BJ (cell line): ENCODE data around the gene SPRY2. TPM values are rescaled to one million over a fixed set of nuclear protein-coding genes. Genes with fewer than 3 reads are reported as not detected.

Experiments used
- CTCF ChIA-PET: fragments of 350-600 bp; formaldehyde crosslinking; extraction: SDS; loops from one replicate; lab custom pipeline; 2021; ENCODE audit warnings: antibody characterized with exemption, inconsistent platforms; lab: Yijun Ruan, JAX
- POLR2A ChIA-PET: fragments of 300-600 bp; sonication (Branson Sonifier 250); formaldehyde crosslinking; extraction: SDS; loops from one replicate; lab custom pipeline; 2021; ENCODE audit warnings: antibody characterized with exemption; lab: Charles Lee
- DNase-seq: peaks from one replicate; pipeline ENCODE4 v3.0.0-alpha.2; 2011; ENCODE audit warnings: low read depth
- H3K27me3 ChIP-seq: 2 replicates; pipeline ENCODE4 v1.6.0; 2011; ENCODE audit warnings: low read length; ENCODE audit not compliant: control insufficient read depth, insufficient read depth
- H3K36me3 ChIP-seq: 2 replicates; pipeline ENCODE4 v1.5.1; 2011; ENCODE audit warnings: low read length; ENCODE audit not compliant: control insufficient read depth, insufficient read depth
- H3K4me3 ChIP-seq: 2 replicates; pipeline ENCODE4 v1.5.1; 2011; ENCODE audit warnings: low read depth, mild to moderate bottlenecking, control low read depth, low read length
- polyA plus RNA-seq: library from polyadenylated mRNA; depleted of rRNA; stranded (reverse); fragments of >200 nt; gene quantifications from 2 replicates; pipeline ENCODE4 v1.2.3, GENCODE V29; 2011
- TF ChIP-seq, protein P1 (sequence below): IDR thresholded peaks from 2 replicates; pipeline ENCODE4 v1.5.1; 2011; ENCODE audit warnings: low read depth, mild to moderate bottlenecking, control low read depth, inconsistent platforms, low read length, moderate library complexity; ENCODE audit not compliant: insufficient read depth

The SPRY2 gene
- polyA plus RNA-seq, 1 experiment: 21.0 TPM

DNA sequence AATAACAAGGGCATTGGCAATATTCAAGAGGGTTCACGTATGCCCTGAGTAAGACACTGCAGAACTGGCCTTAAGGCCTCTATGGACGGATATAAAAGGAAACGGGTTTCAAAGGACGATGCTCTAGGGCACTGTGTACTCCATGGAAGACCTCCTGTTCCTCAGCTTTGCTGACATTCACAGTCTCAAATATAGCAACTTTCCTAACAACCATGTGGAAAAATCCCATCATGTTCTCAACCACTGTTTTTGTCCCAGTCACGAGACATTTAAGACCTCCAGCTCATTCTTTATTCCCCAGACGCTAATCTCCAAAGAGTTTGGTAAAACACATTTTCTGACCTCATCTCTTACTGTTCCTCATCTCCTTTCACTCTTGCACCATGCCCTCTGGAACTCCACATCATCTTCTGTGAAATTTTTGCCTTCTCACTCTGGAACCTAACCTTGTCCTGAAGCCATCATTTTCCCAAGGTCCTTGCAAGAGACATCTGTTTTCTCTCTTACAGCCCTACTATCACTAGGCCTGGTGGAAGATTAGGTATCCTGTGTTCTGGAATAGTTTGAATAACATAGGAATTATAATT is 37.6 kb downstream of the SPRY2 start:
- no peak for DNase-seq
- CTCF ChIA-PET: no interaction called here

DNA sequence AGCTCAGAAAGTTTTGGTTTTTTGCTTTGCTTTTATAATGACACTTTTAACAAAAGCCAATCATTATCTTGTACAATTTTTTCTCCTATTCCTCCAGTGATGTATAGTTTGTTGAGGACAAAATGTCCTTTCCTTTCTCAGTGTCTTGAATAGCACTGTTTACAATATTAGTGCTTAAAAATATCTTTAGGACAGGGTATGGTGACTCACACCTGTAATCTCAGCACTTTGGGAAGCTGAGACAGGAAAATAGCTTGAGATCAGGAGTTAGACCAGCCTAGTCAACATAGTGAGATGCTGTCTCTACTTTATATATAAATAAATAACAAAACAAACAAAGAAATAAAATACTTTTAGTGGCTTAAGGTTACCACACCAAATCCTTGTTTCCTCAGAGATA is 41.9 kb downstream of the SPRY2 start:
- TF ChIP-seq, protein P1, sequence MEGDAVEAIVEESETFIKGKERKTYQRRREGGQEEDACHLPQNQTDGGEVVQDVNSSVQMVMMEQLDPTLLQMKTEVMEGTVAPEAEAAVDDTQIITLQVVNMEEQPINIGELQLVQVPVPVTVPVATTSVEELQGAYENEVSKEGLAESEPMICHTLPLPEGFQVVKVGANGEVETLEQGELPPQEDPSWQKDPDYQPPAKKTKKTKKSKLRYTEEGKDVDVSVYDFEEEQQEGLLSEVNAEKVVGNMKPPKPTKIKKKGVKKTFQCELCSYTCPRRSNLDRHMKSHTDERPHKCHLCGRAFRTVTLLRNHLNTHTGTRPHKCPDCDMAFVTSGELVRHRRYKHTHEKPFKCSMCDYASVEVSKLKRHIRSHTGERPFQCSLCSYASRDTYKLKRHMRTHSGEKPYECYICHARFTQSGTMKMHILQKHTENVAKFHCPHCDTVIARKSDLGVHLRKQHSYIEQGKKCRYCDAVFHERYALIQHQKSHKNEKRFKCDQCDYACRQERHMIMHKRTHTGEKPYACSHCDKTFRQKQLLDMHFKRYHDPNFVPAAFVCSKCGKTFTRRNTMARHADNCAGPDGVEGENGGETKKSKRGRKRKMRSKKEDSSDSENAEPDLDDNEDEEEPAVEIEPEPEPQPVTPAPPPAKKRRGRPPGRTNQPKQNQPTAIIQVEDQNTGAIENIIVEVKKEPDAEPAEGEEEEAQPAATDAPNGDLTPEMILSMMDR: no peak
- Histone ChIP-seq H3K4me3 (no peak overlapping the region), H3K36me3 (no peaks in the 10 kb centered on the region), H3K27me3 (no peaks in the 10 kb centered on the region)
- DNase-seq: no peak
- POLR2A ChIA-PET: no interaction called here
- CTCF ChIA-PET: interaction anchor here (0.6 to 1.1 kb wide), 3 partner anchors 12 to 500 kb away, joined by 3 to 4 read pairs (median 3); no protein-coding TSS in a partner anchor

More for the DNA sequence above, 37.6 kb downstream of the SPRY2 start:
- POLR2A ChIA-PET: interaction anchor here (0.5 kb wide), 1 partner anchor 29 kb away, joined by 3 read pairs; no protein-coding TSS in a partner anchor
- Histone ChIP-seq H3K36me3 (no peaks in the 10 kb centered on the region), H3K27me3 (no peaks in the 10 kb centered on the region), H3K4me3 (no peak overlapping the region)
- TF ChIP-seq, protein P1: no peak

DNA sequence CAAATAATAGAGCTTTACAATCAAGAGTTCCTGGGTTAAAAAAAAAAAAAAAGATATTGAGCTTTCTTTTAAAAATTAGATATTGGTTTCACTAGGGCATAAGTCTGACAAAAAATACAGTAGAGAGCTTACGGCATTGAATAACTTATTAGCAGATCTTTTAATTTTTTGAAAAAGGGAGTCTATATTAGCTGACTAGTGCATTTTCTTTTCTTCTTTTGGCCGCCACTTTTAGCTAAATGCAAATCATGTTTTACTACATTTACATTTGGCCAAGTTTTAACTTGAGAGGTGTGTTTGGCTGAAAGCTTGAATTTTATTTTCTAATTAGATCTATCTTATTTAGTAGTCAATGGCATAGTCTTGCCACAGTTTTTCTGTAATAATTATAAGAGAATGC is 43.4 kb downstream of the SPRY2 start:
- Histone ChIP-seq H3K4me3 (no peak overlapping the region), H3K27me3 (no peaks in the 10 kb centered on the region), H3K36me3 (no peaks in the 10 kb centered on the region)
- TF ChIP-seq, protein P1: no peak
- ChIA-PET CTCF (interaction anchor here (1.3 kb wide), 1 partner anchor 13 kb away, joined by 3 read pairs; no protein-coding TSS in a partner anchor), POLR2A (no interaction called here)
- DNase-seq: no peak

- CTCF ChIA-PET: interaction anchor here (1.3 kb wide), 1 partner anchor 13 kb away, joined by 3 read pairs; no protein-coding TSS in a partner anchor
- Histone ChIP-seq H3K4me3 (no peak overlapping the region), H3K27me3 (no peaks in the 10 kb centered on the region), H3K36me3 (no peaks in the 10 kb centered on the region)
- POLR2A ChIA-PET: no interaction called here
- TF ChIP-seq, protein P1: no peak
- DNase-seq: no peak
These were observed 43.8 kb downstream of the SPRY2 start for GRCh38 chr13:80297094-80297493.

DNA sequence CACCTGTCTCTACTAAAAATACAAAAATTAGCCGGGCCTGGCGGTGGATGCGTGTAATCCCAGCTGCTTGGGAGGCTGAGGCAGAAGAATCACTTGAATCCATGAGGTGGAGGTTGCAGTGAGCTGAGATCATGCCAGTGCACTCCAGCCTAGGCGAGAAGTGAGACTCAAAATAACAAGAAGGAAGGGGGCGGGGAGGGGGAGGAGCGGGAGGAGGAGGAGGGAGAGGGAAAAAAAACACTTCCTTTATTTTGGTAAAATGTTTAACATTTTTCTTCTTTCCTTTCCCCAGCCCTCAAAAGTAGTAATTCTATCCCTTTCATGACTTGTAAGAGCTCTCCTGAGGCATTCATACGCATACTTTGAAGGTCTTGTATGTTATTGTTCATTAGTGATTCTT is 44.3 kb downstream of the SPRY2 start:
- CTCF ChIA-PET: no interaction called here

More for the DNA sequence above, 44.3 kb downstream of the SPRY2 start:
- POLR2A ChIA-PET: no interaction called here
- Histone ChIP-seq H3K36me3 (no peaks in the 10 kb centered on the region), H3K27me3 (no peaks in the 10 kb centered on the region), H3K4me3 (no peak overlapping the region)
- no peak for DNase-seq
- TF ChIP-seq, protein P1: no peak
